ENCODE results near the gene CEP164. TPM values are rescaled to one million over a fixed set of nuclear protein-coding genes. Genes with fewer than 3 reads are reported as not detected.
"Not testable (repeated sequence)": the region's sequence is repeated elsewhere in the genome, so short reads cannot be mapped to it uniquely, and the experiment has no call there.

Gene CEP164
- total RNA-seq, 1 donor from 2014 or later, result 32.8 TPM

DNA sequence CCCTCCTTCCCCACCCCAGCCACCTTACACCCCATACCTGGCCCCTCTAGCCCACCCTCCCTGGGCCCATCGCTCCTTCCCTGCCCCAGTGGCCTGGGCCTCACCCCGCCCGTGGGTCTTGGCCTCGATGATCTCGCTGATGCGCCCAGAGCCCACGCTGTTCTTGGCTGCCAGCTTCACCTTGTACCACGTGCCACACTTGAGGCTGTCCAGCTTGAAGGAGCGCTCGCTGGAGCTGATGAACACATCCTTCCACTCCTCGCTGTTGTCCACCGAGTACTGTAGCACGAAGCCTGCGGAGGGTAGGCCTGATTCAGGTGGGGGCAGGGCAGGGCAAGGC is 110.1 kb downstream of the CEP164 start:
- intact Hi-C loops (cut with micrococcal nuclease), result no loop called here

GRCh38 chr11:117438371-117439000 is 110.8 kb downstream of the CEP164 start:
- intact Hi-C loops (cut with micrococcal nuclease), result no loop called here

DNA sequence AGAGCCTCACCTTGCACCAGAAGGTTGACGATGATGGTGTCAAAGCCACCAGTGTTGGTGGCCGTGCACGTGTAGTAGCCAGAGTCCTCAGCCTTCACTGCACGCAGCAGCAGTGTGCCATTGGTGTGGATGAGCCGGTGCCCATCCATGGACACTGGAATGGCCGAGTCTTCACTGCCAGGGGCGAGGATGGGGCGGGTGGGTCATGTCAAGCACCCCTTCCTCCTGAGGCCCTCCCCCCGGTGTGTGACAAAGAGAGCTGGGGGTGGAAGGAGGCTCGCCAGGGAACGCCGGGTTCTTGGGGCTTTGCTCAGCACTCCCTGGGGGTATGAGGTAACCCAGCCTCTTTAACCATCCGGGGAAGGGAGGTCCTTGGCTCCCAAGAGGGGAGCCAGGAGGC is 111.6 kb downstream of the CEP164 start:
- intact Hi-C loops (cut with micrococcal nuclease), result no loop called here

- intact Hi-C loops (cut with micrococcal nuclease), result no loop called here
These were observed 112.6 kb downstream of the CEP164 start for GRCh38 chr11:117440258-117440657.

- intact Hi-C loops (cut with micrococcal nuclease), result no loop called here
These were observed 113.7 kb downstream of the CEP164 start for GRCh38 chr11:117441146-117441975.

DNA sequence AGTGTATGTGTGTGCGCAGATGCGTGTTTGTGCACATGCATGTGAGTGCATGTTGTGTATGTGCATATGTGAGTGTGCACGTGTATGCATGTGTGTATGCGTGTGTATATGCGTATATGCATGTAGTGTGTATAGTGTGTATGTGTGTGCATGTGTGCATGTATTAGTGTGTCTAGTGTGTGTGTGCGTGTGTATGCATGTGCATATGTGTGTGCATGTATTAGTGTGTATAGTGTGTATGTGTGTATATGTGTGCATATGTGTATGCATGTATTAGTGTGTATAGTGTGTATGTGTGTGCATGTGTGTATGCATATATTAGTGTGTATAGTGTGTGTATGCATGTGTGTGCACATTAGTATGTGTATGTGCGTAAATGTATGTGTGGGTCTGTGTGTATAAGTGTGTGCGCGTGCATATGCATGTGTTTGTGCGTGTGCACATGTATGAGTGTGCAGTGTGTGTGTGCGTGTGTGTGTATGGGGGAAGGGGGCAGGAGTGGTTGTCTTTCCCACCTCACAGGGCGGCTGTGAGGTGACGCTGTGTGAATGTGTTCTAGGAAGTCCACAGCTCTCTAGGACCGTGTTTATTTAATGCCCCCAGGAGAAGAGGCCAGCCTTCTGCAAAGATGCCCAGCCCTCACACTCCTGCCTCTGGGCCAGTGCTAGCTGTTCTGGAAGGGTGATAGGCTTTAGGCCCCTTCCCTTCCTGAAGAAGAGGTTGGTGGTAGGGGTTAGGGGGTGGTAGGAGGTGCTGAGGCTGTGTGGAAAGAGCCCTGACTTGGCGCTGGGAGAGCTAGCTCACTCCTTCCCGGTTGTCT is 114.6 kb downstream of the CEP164 start:
- intact Hi-C loops (cut with micrococcal nuclease), result no loop called here

GRCh38 chr11:117442869-117443239 is 115.2 kb downstream of the CEP164 start:
- intact Hi-C loops (cut with micrococcal nuclease), result no loop called here

DNA sequence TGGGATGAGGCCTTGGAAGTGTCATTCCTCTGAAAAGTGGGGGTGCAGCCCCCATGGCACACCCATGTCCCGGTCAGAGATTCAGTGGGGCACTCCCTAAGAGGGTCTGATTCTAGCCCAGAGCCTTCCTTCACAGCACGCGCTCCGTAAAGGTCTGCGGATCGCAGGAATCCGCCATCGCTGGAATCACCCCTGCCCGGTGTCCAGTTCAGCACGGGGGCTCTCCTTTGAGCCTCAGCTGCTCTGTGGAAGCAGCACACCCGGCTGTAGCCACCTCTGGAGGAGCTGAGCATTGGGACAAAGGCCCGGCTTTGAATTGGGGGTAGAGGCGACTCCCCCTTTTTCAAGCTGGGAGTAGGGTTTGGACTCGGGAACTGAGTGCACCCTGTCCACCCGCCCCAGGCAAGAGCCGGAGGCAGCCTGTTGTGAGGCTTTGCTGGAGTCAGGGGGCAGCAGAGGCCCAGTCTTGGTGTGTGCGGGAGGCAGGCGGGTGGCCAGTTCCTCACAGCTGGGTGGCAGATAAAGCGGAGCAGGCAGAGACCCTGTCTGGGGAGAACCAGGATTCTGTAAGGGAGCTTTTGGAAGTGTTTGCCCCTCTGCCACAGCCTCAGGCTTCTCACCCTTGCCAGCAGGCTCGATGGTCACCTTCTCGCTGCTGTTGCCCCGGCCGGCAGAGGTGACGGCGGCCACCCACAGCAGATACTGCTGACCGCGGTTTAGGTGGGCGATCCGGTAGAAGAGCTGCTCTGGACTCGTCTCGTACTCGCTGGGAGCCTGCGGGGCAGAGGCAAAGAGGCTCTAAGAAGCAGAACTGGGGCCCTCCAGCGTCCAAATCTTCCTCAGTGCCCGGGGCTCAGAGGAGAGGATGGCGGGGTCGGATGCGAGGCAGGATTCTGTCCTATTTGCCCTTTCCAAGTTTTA is 115.9 kb downstream of the CEP164 start:
- intact Hi-C loops (cut with micrococcal nuclease), result no loop called here

DNA sequence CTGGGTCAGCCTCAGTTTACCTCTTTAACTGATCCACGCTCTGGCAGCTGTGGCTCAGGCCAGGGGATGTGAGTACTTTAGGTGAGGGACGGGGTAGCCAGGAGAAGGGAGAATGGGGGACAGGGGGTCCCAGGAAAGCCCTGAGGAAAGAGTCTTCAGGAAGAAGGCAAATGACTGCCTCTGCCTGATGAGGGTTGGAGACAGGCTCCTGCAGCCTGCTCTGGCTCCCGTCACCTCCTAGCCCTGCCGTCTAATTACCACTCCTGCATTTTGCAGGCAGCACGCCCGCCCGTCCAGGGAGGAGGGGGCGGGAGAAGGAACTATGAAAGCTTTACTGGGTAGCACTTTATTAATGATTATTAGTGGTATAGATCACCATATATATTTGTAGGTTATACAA is 116.6 kb downstream of the CEP164 start:
- intact Hi-C loops (cut with micrococcal nuclease), result no loop called here

GRCh38 chr11:117444711-117445658 is 117.3 kb downstream of the CEP164 start:
- intact Hi-C loops (cut with micrococcal nuclease), result no loop called here

DNA sequence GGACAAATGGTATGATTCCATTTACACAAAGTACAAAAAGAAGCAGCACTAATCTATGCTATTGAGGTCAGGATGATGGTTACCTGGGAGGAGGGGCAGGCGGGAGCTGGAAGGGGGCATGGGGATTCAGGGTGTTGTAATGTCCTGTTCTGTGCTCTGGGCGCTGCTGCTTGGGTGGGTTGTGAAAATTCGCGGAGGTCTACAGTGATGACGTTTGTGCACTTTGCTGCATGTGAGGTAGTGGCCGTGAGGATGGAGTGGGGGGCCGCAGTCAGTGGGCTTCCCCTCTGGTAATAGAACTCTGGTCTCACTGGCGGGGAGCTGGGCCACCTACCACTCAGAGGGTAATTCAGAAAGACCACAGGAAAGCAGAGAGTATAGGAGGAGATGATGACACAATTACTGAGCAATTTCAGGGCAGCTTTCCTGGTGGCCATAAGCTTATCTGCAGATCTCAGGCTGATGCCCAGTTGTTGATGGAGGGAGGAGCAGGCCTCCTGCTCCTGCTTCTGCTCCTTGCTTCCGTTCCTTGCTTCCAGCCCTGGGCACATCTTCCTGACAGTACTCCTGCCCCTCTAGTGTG is 121.5 kb downstream of the CEP164 start:
- intact Hi-C loops (cut with micrococcal nuclease), result no loop called here

DNA sequence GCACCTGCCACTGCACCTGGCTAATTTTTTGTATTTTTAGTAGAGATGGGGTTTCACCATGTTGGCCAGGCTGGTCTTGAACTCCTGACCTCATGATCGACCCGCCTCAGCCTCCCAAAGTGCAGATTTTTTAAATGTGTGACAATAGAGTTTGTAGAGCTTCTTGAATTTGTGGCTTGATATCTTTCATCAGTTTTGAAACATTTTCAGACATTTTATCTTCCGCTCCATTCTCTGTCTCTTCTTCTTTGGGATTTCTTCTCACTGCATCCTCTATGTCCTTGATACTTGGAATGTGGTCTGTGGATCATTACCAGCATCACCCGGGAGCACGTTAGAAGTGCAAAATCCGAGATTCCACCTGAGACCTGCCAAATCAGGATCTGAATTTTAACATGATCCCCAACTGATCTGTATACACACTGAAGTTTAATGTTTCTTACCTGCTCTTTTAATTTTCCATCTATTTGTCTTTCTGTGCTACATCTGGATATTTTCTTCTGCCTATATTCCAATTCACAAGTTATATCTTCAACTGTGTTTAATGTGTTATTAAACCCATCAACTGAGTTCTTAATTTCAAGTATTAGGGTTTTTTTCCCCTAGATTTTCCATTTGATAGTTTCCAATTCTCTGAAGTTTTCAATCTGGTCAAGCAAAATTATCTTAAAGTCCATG is 126.4 kb downstream of the CEP164 start:
- intact Hi-C loops (cut with micrococcal nuclease), result no loop called here

DNA sequence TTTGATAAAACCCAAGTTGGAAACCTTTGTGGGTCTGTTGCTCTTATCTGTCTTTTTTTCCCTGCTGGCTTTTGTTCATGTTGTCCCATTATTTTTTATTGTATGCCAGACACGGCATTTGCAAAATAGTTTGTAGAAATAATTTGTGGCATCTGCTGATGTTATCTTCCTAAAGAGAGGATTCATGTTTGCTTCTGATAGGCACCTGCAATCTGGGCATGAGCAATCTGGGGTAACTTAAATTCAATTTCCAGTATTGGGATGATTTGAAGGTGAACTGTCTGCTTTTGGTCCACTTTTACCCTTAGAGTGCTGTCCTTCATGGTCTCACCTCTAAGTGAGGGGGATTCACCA is 126.9 kb downstream of the CEP164 start:
- intact Hi-C loops (cut with micrococcal nuclease), result no loop called here

- intact Hi-C loops (cut with micrococcal nuclease), result no loop called here
These were observed 128.5 kb downstream of the CEP164 start for GRCh38 chr11:117456027-117456720.

- intact Hi-C loops (cut with micrococcal nuclease), result not testable (repeated sequence)
These were observed 129.0 kb downstream of the CEP164 start for GRCh38 chr11:117456721-117457029.

DNA sequence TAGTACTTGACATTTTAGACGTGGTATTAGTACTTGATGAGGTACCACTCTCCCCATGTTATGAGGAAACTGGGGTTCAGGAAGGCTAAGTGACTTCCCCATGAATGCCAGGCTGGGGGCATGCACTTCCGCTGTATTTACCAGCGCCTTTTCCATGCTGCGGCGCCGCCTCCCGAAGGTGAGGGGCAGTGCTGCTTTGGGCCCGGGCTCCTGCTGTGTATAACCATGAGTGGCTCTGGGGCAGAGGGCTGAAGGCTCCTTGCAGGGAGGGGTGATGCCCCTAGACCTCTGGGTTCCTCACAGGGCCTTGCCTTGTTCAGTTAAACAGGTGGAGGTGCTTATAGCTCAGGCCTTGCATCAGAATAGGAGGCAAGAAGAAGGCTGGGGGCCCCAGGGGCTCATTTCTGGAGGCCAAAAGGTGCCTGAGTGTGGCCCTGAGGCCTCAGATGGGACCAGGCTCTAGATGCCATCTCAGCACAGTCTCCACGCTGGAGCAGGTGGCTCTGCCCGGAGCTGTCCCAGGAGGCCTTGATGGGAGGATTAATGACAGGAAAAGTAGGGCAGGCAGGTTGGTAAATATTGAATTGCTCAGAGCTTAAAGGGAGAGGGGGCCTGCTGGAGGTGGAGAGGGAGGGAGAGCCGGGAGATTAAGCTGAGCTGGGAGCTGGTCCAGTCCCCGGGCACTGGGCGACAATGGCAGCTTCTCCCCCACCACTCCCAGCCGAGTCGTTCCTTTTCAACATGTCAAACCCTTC is 129.6 kb downstream of the CEP164 start:
- intact Hi-C loops (cut with micrococcal nuclease), result no loop called here

DNA sequence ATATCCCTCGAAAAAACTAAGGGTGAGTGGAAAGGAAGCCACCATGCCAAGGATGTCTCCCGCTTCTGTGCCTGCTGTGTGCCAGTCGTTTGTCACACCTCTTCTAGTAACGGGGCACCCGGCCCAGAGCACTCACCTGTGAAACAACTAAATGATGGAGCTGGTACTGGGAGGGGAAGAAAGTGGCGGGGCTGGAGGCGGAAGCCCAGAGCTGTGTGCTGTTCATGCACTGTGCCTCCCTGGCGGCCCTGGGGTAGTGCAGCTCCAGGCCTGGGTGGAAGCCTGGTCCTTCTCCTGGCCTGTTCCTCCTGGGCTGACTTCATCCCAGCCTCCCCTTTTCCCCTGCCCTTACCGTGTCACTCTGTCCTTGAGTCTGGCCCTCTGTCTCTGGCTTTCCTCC is 130.2 kb downstream of the CEP164 start:
- intact Hi-C loops (cut with micrococcal nuclease), result no loop called here
